ENCODE measurements around the gene KRTAP10-11.
"Not testable (repeated sequence)": the region's sequence is repeated elsewhere in the genome, so short reads cannot be mapped to it uniquely, and the experiment has no call there.

The KRTAP10-11 gene

GRCh38 chr21:44638506-44639330 is 7.5 kb upstream of the KRTAP10-11 start:
- Histone ChIP-seq H3K4me1 (ENCODE audit: control insufficient read depth in 2 of 2, insufficient read depth in 1 of 2, low read depth in 1 of 2, low read length in 2 of 2) (peaks cover 5 to 11% of the 10 kb centered on the region in 2 donors), H3K18ac (ENCODE audit: low read length) (peak overlapping the region; percentile 53), H2BK5ac (ENCODE audit: low read length) (peak overlapping the region; percentile 31), H2AK5ac (ENCODE audit: low read depth, low read length) (peak overlapping the region; percentile 92)
- H3K9me3 ChIP-seq (replicated peaks in 1 of 2; ENCODE audit: control insufficient read depth in 2 of 2, insufficient read depth in 1 of 2, low read depth in 1 of 2, low read length in 2 of 2); H4K91ac ChIP-seq (ENCODE audit: low read depth, low read length, poor library complexity); H3K27me3 ChIP-seq (ENCODE audit: control insufficient read depth in 3 of 3, insufficient read depth in 3 of 3, low read depth in 1 of 3, low read length in 3 of 3); H3K14ac ChIP-seq (ENCODE audit: low read length); H2BK15ac ChIP-seq (ENCODE audit: low read length); H3K23ac ChIP-seq (ENCODE audit: low read depth, low read length, poor library complexity); H3K4me3 ChIP-seq (ENCODE audit: low read length in 2 of 2); H2BK12ac ChIP-seq (ENCODE audit: low read length); H3K36me3 ChIP-seq (replicated peaks in 1 of 2; ENCODE audit: control insufficient read depth in 2 of 2, insufficient read depth in 2 of 2, low read length in 2 of 2); H3K27ac ChIP-seq (replicated peaks; ENCODE audit: low read length); H3K79me1 ChIP-seq (ENCODE audit: low read depth, low read length); H3K9ac ChIP-seq (ENCODE audit: low read depth, low read length, poor library complexity); H3K4ac ChIP-seq (ENCODE audit: low read length); DNase-seq (ENCODE audit: low spot score); H3K4me2 ChIP-seq (ENCODE audit: insufficient read depth, low read length, poor library complexity, severe bottlenecking); H4K8ac ChIP-seq (ENCODE audit: low read depth, low read length); H2AFZ ChIP-seq (ENCODE audit: low read length); H2BK120ac ChIP-seq (ENCODE audit: low read depth, low read length): not testable (repeated sequence)
- WGBS, 2 donors (ENCODE audit: extremely low coverage in 2 of 2, insufficient read length in 2 of 2, insufficient replicate concordance in 1 of 2) = no CpG with 5 or more reads among the region's 21 CpGs

- Histone ChIP-seq H4K91ac (ENCODE audit: low read depth, low read length, poor library complexity) (no peak overlapping the region), H2BK12ac (ENCODE audit: low read length) (no peak overlapping the region), H2BK5ac (ENCODE audit: low read length) (peak overlapping the region; percentile 31), H2AK5ac (ENCODE audit: low read depth, low read length) (peak overlapping the region; percentile 92), H2AFZ (ENCODE audit: low read length) (no peak overlapping the region), H3K27ac (replicated peaks; ENCODE audit: low read length) (no peak overlapping the region), H2BK120ac (ENCODE audit: low read depth, low read length) (no peak overlapping the region), H3K4me1 (ENCODE audit: control insufficient read depth in 2 of 2, insufficient read depth in 1 of 2, low read depth in 1 of 2, low read length in 2 of 2) (peaks cover 5 to 11% of the 10 kb centered on the region in 2 donors), H3K4me3 (ENCODE audit: low read length in 2 of 2) (no peak overlapping the region), H4K8ac (ENCODE audit: low read depth, low read length) (no peak overlapping the region), H3K9ac (ENCODE audit: low read depth, low read length, poor library complexity) (no peak overlapping the region), H3K23ac (ENCODE audit: low read depth, low read length, poor library complexity) (no peak overlapping the region), H2BK15ac (ENCODE audit: low read length) (peak overlapping the region; percentile 24), H3K9me3 (replicated peaks in 1 of 2; ENCODE audit: control insufficient read depth in 2 of 2, insufficient read depth in 1 of 2, low read depth in 1 of 2, low read length in 2 of 2) (peaks cover 4 to 6% of the 10 kb centered on the region in 2 donors), H3K4me2 (ENCODE audit: insufficient read depth, low read length, poor library complexity, severe bottlenecking) (no peak overlapping the region), H3K4ac (ENCODE audit: low read length) (no peak overlapping the region), H3K36me3 (replicated peaks in 1 of 2; ENCODE audit: control insufficient read depth in 2 of 2, insufficient read depth in 2 of 2, low read length in 2 of 2) (no peaks in the 10 kb centered on the region), H3K14ac (ENCODE audit: low read length) (no peak overlapping the region), H3K18ac (ENCODE audit: low read length) (peak overlapping the region; percentile 53), H3K27me3 (ENCODE audit: control insufficient read depth in 3 of 3, insufficient read depth in 3 of 3, low read depth in 1 of 3, low read length in 3 of 3) (no peaks in the 10 kb centered on the region), H3K79me1 (ENCODE audit: low read depth, low read length) (no peaks in the 10 kb centered on the region)
- no CpG with 5 or more reads among the region's 12 CpGs for WGBS, 2 donors (ENCODE audit: extremely low coverage in 2 of 2, insufficient read length in 2 of 2, insufficient replicate concordance in 1 of 2)
- DNase-seq (ENCODE audit: low spot score) = no peak
These were observed 6.9 kb upstream of the KRTAP10-11 start for GRCh38 chr21:44639331-44639655.

GRCh38 chr21:44640761-44641160 is 5.5 kb upstream of the KRTAP10-11 start:
- no peak overlapping the region for H4K8ac ChIP-seq (ENCODE audit: low read depth, low read length)
- no peaks in the 10 kb centered on the region for H3K36me3 ChIP-seq (replicated peaks in 1 of 2; ENCODE audit: control insufficient read depth in 2 of 2, insufficient read depth in 2 of 2, low read length in 2 of 2)
- no peak overlapping the region for H4K91ac ChIP-seq (ENCODE audit: low read depth, low read length, poor library complexity)
- no peak overlapping the region for H2AFZ ChIP-seq (ENCODE audit: low read length)
- no peak for DNase-seq (ENCODE audit: low spot score)
- no peak overlapping the region for H3K4me2 ChIP-seq (ENCODE audit: insufficient read depth, low read length, poor library complexity, severe bottlenecking)
- H3K4ac ChIP-seq (ENCODE audit: low read length) = no peak overlapping the region
- H3K18ac ChIP-seq (ENCODE audit: low read length) = no peak overlapping the region
- no peak overlapping the region for H3K9ac ChIP-seq (ENCODE audit: low read depth, low read length, poor library complexity)
- H3K79me1 ChIP-seq (ENCODE audit: low read depth, low read length) = no peaks in the 10 kb centered on the region
- no CpG with 5 or more reads among the region's 5 CpGs for WGBS, 2 donors (ENCODE audit: extremely low coverage in 2 of 2, insufficient read length in 2 of 2, insufficient replicate concordance in 1 of 2)
- H2BK15ac ChIP-seq (ENCODE audit: low read length) = no peak overlapping the region
- H3K14ac ChIP-seq (ENCODE audit: low read length) = no peak overlapping the region
- peaks cover 4 to 6% of the 10 kb centered on the region in 2 donors for H3K9me3 ChIP-seq (replicated peaks in 1 of 2; ENCODE audit: control insufficient read depth in 2 of 2, insufficient read depth in 1 of 2, low read depth in 1 of 2, low read length in 2 of 2)
- no peaks in the 10 kb centered on the region for H3K27me3 ChIP-seq (ENCODE audit: control insufficient read depth in 3 of 3, insufficient read depth in 3 of 3, low read depth in 1 of 3, low read length in 3 of 3)
- no peak overlapping the region for H2AK5ac ChIP-seq (ENCODE audit: low read depth, low read length)
- H3K4me3 ChIP-seq (ENCODE audit: low read length in 2 of 2) = no peak overlapping the region
- peaks cover 5 to 11% of the 10 kb centered on the region in 2 donors for H3K4me1 ChIP-seq (ENCODE audit: control insufficient read depth in 2 of 2, insufficient read depth in 1 of 2, low read depth in 1 of 2, low read length in 2 of 2)
- no peak overlapping the region for H2BK5ac ChIP-seq (ENCODE audit: low read length)
- H2BK12ac ChIP-seq (ENCODE audit: low read length) = no peak overlapping the region
- no peak overlapping the region for H3K27ac ChIP-seq (replicated peaks; ENCODE audit: low read length)
- no peak overlapping the region for H3K23ac ChIP-seq (ENCODE audit: low read depth, low read length, poor library complexity)
- no peak overlapping the region for H2BK120ac ChIP-seq (ENCODE audit: low read depth, low read length)

- Histone ChIP-seq H3K4me1 (ENCODE audit: control insufficient read depth in 2 of 2, insufficient read depth in 1 of 2, low read depth in 1 of 2, low read length in 2 of 2) (peaks cover 0 to 3% of the 10 kb centered on the region in 2 donors), H3K9ac (ENCODE audit: low read depth, low read length, poor library complexity) (no peak overlapping the region), H3K27me3 (ENCODE audit: control insufficient read depth in 3 of 3, insufficient read depth in 3 of 3, low read depth in 1 of 3, low read length in 3 of 3) (peaks cover 0 to 15% (median 0%) of the 10 kb centered on the region in 3 experiments), H4K8ac (ENCODE audit: low read depth, low read length) (no peak overlapping the region), H3K18ac (ENCODE audit: low read length) (no peak overlapping the region), H3K4me3 (ENCODE audit: low read length in 2 of 2) (no peak overlapping the region), H2BK5ac (ENCODE audit: low read length) (no peak overlapping the region), H4K91ac (ENCODE audit: low read depth, low read length, poor library complexity) (no peak overlapping the region), H3K27ac (replicated peaks; ENCODE audit: low read length) (no peak overlapping the region), H2BK120ac (ENCODE audit: low read depth, low read length) (no peak overlapping the region), H3K14ac (ENCODE audit: low read length) (no peak overlapping the region), H2BK12ac (ENCODE audit: low read length) (no peak overlapping the region), H3K36me3 (replicated peaks in 1 of 2; ENCODE audit: control insufficient read depth in 2 of 2, insufficient read depth in 2 of 2, low read length in 2 of 2) (no peaks in the 10 kb centered on the region), H3K9me3 (replicated peaks in 1 of 2; ENCODE audit: control insufficient read depth in 2 of 2, insufficient read depth in 1 of 2, low read depth in 1 of 2, low read length in 2 of 2) (peaks cover 4 to 6% of the 10 kb centered on the region in 2 donors), H2AK5ac (ENCODE audit: low read depth, low read length) (no peak overlapping the region), H2BK15ac (ENCODE audit: low read length) (no peak overlapping the region), H3K4ac (ENCODE audit: low read length) (no peak overlapping the region), H3K4me2 (ENCODE audit: insufficient read depth, low read length, poor library complexity, severe bottlenecking) (no peak overlapping the region), H3K23ac (ENCODE audit: low read depth, low read length, poor library complexity) (no peak overlapping the region), H3K79me1 (ENCODE audit: low read depth, low read length) (no peaks in the 10 kb centered on the region), H2AFZ (ENCODE audit: low read length) (no peak overlapping the region)
- no CpG with 5 or more reads among the region's 14 CpGs for WGBS, 2 donors (ENCODE audit: extremely low coverage in 2 of 2, insufficient read length in 2 of 2, insufficient replicate concordance in 1 of 2)
- no peak for DNase-seq (ENCODE audit: low spot score)
These were observed 2.4 kb upstream of the KRTAP10-11 start for GRCh38 chr21:44643741-44644310.
